GF-D8 (cell line): Measurements from ENCODE around the gene HGS.

Source experiments
- DNase-seq: peaks from one replicate; lab custom pipeline; 2025; lab: John Stamatoyannopoulos, UW

The HGS gene

GRCh38 chr17:81683584-81684441 lies at the start of gene HGS, which contains the start of gene ARL16:
Gene HGS (plus strand): TSS chr17:81684011. CDS start chr17:81684067, 56 bp downstream.
Gene ARL16 (minus strand): TSS chr17:81683797. CDS start chr17:81683753, 44 bp downstream.
- DNase-seq = peak; percentile 93

GRCh38 chr17:81635431-81635830 lies 48.4 kb upstream of the HGS start:
- DNase-seq = no peak

GRCh38 chr17:81635973-81636504 lies 47.8 kb upstream of the HGS start:
- no peak for DNase-seq

GRCh38 chr17:81636505-81637288 lies 47.1 kb upstream of the HGS start, which contains the start of the genes NPLOC4 and TSPAN10:
Gene NPLOC4 (minus strand): TSS chr17:81637112. CDS start chr17:81636930, 182 bp downstream.
Gene TSPAN10 (plus strand): TSS chr17:81637196. CDS start chr17:81642413, 5,217 bp downstream.
- peak; percentile 20 for DNase-seq

GRCh38 chr17:81638683-81639082 lies 45.1 kb upstream of the HGS start:
- DNase-seq = no peak

GRCh38 chr17:81640011-81640410 lies 43.8 kb upstream of the HGS start:
- no peak for DNase-seq

- DNase-seq = no peak
These were observed 41.9 kb upstream of the HGS start for GRCh38 chr17:81641825-81642489.

- DNase-seq = no peak
These were observed 39.3 kb upstream of the HGS start for GRCh38 chr17:81644496-81644895.

GRCh38 chr17:81644976-81645952 lies 38.5 kb upstream of the HGS start:
- DNase-seq = no peak

- no peak for DNase-seq
These were observed 36.8 kb upstream of the HGS start for GRCh38 chr17:81646869-81647600.

- no peak for DNase-seq
These were observed 36.2 kb upstream of the HGS start for GRCh38 chr17:81647640-81648012.

GRCh38 chr17:81648013-81648706 lies 35.7 kb upstream of the HGS start:
- no peak for DNase-seq

- no peak for DNase-seq
These were observed 35.1 kb upstream of the HGS start for GRCh38 chr17:81648707-81649085.

GRCh38 chr17:81650951-81651350 lies 32.9 kb upstream of the HGS start:
- DNase-seq = no peak

- no peak for DNase-seq
These were observed 32.1 kb upstream of the HGS start for GRCh38 chr17:81651692-81652091.

GRCh38 chr17:81652906-81653771 lies 30.7 kb upstream of the HGS start:
- no peak for DNase-seq

- DNase-seq = no peak
These were observed 28.3 kb upstream of the HGS start for GRCh38 chr17:81655378-81656117.
